HG03575 (cell line): Measurements from ENCODE around the gene PLCB2.

Experiments used
- ATAC-seq: cut with Tn5 transposase; IDR thresholded peaks from one replicate; pipeline ENCODE4 v1.9.1; 2021; ENCODE audit not compliant: unreplicated experiment, insufficient number of reproducible peaks, low FRiP score; ENCODE audit errors: extremely low read depth

Gene PLCB2

DNA sequence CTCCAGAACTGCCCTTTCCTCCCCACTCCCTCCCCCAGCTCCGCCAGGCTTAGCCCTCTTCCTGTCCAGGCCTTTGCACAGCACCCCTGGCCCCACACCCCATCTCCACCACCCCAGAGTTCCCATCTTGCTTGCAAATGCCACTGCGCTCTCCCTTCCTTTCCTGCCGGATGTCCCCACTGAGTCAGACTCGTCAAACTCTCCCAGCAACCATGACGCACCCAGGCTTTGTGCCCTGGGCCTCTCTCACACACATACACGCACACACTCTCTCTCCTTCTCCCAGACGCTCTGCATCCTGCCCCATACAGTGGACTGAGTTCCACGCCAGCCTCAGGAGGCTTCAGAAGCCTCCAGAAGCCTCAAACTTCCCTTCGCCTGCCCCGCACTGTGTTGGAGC, 35.8 kb upstream of the PLCB2 start:
- ATAC-seq, result no peak

DNA sequence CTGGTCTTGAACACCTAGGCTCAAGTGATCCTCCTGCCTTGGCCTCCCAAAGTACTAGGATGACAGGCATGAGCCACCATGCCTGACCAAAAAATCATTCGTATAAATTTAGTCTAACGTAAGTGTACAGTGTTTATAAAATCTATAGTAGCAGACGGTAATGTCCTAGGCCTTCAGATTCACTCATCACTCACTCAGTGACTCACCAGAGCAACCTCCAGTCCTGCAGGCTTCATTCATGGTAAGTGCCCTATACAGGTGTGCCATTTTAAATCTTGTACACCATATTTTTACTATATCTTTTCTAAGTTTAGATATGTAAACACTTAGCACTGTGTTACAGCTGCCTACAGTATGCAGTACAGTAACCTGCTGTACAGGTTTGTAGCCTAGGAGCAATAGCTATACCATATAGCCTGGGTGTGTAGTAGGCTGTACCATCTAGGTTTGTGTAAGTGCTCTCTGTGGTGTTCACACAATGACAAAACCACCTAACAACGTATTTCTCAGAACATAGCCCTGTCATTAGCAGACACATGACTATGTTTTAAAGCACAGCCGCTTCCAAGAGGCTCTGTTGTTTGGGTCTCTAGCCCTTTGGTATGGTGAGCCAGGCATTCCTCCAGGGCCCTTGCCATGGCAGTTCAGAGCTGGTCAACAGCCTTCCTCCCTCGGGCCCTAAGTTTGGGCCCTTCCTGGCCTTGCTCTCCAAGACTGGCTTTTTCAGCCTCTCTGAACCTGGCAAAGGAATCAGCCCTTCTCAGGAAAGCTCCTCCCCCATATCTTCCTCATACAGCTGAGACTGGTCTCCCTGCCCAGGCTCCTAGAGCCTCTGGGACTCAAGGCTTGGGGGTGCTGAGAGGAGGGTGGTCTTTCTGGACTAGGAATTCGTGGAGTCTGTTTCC, 34.9 kb upstream of the PLCB2 start:
- ATAC-seq, result no peak

DNA sequence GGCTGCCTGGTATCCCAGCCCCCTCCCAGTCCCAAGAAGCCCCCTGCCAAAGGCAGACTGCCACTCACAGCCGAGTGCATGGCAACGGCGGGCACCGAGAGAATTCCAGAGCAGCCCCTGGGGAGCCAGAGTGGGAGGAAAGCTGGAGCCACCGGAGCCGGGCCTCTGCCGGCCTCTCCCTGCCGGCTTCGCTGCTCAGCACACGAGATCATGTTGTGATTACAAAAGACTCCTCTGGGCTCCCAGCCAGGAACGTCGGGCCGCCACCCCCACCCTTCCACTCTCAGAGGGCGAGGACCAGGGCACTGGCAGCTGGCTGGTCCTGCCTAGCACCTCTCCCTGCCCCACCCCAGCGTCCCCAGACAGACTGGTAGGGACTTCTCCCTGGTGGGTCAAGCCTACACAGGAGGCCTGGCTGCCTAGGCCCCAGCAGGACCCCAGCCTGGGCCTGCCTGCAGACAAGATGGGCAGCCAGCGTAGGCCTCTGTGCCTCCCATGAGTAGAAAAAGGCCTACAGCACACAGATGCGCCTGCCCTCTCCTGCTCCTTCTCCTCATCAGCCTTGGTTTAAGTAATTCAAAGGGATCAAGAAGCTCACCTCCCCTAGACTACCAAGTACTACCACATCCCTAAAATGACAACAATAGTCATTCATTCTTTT, 33.1 kb upstream of the PLCB2 start, which contains the start of gene CCDC9B:
Gene CCDC9B, minus strand, starts transcription at position 200 of the 661 bp plus-strand sequence. Its CDS starts 120 bp downstream, at position 80.
- no peak for ATAC-seq

DNA sequence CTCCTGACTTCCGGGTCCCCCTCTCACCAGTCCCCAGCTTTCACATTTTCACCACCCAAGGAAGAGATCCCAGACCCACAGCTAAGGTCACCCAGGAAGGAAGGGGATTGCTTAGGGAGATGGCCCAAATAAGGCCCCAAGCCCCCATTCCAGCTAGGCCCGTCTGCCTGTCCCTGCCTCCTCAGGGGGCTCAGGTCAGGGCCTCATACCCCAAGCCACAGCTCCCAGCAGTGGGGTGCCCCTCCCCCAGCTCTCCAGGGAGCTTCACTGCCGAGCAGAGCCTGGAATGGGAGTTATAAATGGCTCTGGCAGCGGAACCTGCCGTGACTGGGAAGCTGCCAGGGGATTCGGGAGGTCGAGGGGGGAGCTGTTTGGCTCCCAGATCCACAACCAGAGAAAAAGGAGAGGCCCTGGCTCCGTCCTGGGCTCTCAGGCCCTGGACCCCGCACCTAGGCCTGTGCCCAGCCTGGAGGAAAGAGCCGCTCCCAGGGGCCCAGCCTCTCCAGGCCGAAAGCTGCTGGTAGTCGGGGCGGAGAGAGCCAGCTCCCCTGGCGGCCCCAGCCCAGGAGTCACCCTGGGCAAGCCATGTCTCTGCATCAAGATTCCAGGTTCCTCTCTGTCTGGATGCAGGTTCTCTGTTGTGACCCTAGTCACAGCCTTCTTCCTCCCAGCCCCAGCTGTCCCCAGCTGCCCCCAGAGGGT, 32.5 kb upstream of the PLCB2 start:
- ATAC-seq, result no peak

DNA sequence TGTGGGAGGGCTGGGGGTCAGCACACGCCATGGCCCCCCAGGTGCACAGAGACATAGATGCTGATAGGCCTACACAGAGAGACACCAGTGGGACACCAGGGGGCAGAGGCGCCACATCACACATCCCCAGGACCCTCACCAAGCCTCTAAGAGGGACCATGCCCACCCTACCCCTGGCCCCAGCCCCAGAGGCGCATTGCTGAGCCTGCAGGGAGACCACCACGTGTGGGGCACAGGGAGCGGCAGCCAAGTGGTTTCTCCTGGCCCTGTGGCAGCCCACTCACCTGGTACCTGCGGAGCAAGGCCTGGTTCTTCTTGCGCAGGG, 31.8 kb upstream of the PLCB2 start:
- ATAC-seq, result no peak

DNA sequence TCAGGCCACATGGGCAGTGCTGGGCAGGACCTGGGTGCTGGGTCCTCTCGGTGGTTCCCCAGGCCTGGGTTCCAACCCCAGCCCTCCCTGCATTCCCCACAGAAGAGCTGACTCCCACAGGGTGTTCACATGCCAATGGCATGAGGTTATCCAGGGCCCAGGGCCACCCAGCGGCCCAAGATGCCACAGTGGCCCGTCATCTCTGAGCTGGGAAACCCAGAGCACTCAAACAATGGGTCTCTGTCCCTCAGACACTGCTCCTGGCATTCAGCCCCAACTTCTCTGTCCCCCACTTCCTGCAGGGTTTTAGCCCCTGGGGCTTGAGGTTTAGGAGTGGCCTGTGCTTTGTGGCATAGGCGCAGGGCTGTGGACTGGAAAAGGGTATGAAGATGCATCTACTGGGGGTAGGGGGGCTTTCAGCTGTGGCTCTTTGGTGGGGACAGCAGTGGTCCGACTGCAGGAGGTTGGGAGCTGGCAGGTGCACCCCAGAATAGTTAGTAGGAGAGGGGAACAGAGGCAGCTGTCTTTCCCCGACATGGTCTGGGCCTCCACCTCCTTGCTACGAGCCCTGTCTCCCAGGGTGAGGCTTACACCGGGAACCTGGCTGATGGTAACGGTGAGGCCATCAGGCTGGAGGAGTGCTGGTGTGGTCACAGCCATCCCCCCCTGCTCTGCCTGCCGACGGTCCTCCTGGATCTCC, 31.3 kb upstream of the PLCB2 start:
- no peak for ATAC-seq

DNA sequence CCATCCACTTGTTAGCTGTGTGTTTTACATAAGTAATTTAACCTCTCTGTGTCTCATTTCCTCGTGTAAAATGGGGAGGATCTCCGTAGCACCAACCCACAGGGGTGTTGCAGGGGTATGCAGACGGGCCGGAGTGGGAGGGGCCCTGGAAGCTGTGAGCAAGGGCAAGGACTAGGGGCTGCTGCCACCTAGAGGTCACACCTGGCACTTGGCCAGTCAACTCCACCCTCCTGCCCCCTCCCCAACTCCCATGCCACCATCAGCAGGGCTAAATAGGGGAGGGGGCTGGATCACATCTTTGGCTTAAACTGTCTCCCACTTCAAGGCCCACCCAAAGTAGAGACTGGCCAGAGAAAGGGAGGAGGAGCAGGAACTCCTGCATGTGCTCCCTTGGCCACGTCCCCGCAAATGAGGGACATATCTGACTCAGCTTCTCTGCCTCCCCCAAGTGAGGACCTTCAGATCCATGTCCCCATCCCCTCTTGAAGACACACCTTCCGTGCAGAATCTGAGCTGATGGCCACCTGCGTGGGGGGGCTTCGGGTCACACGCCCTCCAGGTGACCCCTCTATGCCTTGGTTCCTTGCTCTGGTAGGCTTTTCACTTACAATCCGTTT, 30.4 kb upstream of the PLCB2 start:
- no peak for ATAC-seq

DNA sequence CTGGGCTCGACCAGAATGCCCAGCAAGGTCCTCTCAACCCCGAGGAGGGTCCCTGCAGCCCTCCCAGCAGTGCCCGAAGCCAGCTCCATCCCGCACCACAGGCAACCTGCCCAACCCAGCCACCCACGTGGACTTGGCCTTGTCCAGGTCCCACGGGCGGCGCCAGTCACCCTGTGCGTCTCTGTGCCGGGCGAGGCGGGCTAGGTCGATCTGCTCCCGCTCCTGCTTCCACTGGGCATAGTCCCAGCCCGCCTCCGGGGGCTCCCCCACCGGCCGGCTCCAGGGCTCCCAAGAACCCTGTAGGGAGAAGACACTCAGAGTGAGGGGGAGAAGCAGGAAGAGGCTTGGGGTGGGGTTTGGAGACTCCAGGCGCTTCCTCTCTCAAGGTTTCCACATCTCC, 29.9 kb upstream of the PLCB2 start:
- no peak for ATAC-seq

DNA sequence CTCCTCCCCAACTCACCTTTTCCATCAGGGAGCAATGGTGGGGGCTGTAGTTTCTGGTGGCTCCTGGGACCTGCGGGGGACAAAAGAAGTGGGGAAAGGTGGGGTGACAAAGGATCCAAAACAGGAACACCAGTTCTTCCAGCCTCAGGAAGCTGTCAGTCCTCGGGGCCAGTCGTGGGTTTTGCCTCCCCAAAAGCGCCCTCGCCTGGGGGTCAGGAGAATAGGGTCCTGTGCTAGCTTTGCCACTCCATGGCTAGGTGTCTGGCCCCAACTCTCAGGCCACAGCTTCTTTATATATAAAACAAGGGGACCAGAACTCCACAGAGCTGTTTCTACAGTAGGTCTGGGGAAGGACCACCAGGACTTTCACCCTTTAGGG, 29.0 kb upstream of the PLCB2 start:
- no peak for ATAC-seq

DNA sequence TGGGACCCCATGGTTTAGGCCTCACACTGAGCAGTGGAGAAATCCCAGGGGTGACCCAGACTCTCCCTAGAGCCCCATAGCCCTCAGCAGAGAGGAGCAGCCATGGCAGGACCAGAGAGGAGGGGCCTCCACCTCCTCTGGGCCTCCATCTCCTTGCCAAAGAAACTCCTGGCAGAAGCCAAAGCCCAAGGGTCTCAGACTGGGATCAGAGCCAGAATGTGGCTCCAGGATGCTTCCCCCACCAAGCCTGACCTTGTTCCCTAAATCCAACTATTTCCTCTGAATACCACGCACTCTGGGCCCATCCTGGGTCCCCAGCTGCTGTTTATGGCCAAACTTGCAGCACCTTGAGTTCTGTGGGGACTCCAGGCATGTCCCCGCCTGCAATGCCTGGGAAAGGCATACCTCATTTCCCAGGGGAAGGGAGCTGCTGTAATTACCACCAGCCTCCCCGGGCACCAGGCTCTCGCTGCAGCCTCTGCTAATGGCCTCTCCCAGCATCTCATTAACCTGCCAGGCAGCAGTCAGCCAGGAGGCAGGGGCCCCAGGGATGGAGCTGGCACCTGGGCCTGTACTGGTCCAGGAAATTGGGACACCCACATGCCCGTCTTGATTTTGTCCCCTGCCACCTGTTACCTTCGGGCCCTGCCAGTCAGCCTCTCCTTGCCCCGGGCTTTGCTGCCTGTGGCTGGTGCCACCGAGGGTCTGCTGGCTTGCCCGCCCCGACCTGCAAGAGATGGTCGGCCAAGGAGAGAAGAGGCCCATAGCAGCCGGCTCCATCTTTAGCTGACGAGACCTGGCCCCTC, 28.4 kb upstream of the PLCB2 start:
- no peak for ATAC-seq

DNA sequence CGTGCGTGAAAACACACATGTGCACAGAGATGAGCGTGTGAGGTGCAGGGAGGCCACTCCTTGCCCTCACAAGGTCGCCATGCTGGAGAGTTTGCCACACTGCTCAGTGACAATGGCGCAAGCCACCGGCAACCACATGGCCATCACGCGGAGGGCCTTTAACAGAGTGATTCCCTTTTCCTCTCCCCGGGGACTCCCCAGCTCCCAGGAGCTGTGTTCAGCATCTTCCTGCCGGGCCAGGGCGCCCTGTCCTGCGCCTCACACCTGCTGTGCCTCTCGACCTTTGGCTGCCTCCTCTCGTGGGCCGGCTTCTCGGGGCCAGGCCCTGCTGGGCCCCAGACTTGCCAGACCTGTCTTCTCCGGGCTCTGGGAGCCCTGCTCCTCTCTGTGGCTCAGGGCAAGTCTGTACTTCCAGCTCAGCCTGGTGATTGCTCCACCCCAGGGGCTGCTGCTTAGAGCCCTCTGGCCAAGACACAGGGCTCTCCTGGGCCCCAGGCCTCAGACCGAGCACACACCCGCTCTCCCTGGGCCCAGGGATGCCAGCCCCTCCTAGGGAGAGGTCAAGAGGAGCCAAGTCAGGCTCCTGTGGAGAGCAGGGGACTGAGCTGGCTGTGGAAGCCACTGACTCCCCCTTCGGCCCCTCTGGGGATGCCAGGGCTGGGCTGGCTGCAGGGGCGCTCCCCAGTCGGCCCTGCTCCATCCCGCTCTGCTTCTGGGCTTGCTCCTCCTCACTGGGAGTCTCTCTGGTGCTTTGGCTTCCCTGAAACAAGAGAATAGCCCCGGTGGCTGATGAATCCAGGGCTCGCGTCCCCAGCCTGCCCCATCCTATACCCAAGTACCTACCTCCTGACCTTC, 27.4 kb upstream of the PLCB2 start:
- no peak for ATAC-seq

DNA sequence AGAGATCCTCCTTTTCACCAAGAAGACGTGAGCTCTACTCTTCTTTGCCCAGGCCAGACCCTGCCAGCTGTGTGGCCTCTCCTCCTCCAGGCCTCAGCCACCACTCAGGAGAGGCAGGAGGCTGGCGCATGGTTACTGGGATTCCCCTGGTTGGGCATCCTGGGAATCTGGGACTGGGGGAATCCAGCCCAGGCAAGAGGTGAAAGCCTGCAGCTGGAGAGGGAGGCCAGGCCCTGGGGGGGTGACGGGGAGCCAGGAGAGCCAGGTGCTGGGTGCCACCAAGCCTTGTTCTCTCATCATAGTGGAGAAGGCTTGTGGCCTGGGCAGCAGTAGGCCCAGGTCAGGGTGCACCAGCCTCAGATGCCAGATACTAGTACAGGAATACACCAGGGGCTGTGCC, 26.8 kb upstream of the PLCB2 start:
- no peak for ATAC-seq

DNA sequence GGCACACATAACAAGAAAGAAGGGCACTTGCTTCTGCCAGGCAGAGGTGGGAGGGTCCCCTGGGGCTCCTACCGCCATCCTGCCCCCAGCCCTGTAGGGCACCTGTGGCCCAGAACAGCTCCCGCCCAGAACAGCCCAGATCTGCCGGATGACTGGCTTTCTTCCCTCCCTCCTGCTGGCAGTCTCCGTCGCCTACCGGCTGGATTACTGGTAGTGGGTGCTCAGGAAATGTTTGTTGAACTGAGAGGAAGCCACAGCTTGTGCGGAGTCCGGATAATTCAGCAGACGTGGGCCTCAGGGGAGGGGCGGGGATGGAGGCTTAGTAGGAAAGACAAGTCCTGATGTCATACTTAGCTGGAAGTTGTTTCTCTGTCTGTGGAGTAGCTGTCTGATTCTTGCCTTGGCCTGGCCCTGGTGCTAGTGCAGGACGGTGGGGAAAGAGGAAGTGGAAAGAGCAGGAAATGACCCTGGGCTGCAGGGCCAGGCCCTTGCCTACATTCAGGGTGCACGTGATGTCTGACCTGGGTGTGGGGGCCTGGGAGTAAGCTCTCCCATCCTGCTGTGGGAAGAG, 26.3 kb upstream of the PLCB2 start:
- no peak for ATAC-seq

DNA sequence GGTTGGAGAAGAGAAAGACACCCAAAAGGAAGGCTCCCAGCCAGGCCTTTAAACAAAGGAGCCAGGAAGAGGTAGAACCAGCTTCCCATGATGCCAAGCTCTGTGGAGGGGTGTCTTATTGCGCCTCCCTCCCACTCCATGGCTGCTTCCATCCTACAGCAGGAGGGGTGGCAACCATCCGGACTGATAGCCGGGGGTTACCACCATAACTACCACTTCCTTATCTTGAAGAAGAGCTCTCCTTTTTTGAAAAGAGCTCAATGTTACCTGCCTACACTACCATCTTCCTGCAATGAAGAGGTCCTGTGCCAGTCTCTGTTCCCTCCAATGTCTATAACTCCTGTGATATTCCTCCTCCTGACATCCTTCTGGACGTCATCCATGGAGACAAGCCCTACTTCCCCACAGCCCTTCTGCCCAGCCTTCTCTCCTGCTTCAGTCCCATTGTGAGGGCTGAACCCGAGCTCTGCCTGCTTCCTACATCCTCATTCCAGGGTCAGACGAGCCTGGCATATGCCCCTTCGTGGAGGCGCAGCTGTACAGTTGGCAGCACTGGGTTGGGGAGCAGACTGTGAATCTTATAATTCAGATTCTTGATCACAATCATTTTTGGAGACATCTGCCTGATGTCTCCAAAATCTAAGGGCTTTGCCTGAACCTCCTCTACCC, 24.5 kb upstream of the PLCB2 start:
- no peak for ATAC-seq

DNA sequence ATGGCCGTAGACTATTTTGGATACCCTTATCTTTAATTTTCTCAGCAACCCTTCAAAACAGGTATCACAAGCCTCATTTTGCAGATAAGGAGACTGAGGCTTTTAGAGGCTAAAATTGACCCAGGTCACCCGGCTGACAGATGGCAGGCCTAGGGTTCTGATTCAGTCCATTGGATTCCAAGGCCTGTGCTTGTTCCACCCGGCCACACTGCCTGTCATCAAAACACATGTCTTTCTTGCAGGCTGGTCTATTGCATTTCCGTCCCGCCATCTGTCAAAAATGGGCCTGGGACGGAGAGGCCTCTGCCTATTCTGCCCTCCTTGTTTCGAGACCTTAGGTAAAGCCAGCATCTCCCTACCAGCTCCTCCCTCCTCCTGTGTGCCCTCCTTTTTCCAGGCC, 23.9 kb upstream of the PLCB2 start:
- no peak for ATAC-seq

DNA sequence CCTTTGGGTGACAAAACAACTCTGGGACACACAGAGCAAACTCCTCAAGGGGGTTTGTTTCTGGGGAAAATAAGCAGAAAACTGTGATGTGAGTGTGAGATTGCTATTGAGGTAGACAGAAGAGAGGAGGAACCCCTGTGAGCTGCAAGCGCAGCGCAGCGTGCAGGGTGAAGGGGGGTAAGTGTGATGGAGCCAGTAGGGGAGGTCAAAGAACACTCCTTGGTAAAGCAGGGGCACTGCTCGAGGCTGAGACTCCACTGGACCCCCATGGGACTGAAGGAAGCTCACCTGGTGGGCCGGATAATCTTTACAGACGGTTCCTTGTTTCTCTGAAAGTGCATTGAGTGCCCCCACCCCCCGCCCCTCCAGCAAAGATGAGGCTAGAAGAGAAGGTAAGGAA, 23.3 kb upstream of the PLCB2 start:
- no peak for ATAC-seq

DNA sequence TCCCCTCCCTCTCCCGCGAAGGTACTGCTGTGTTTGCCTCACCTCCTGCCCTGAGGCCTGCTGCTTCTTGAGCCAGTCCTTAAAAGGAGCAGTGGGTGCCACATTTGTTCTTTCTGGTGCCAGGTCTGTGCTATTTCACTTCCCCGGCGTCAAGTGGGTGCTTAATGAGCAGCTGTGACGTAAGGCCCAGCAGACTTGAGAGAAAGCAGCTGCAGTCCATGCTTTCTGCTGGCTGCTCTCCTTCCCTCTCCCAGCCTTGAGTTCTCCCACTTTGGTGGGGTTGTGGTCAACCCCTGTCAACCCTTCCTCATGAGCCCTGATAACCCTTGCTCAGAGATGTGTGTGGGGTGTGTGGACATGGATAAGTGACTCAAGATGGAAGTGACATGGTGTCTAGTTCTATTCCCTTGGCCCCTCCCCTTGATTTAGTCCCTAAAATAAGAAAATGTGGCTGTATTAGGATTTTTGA, 22.7 kb upstream of the PLCB2 start:
- ATAC-seq, result no peak
